PC-3 (cell line): ENCODE data around the gene LCP1.

Source experiments
- EZH2 ChIP-seq: fragments of 300-600 bp; sonication (generic); IDR thresholded peaks from one replicate; pipeline ENCODE4 v1.6.1; 2017; ENCODE audit warnings: antibody characterized with exemption, mild to moderate bottlenecking, low read length; ENCODE audit not compliant: unreplicated experiment
- EZH2phosphoT487 ChIP-seq: fragments of 300-600 bp; sonication (generic); IDR thresholded peaks from 2 replicates; pipeline ENCODE4 v1.6.1; 2018; ENCODE audit warnings: mild to moderate bottlenecking, antibody characterized with exemption, low read length, borderline replicate concordance
- TF ChIP-seq, protein P1 (sequence below): fragments of 300-600 bp; sonication (generic); conservative IDR thresholded peaks from 2 replicates; pipeline ENCODE4 v1.5.1; 2017; ENCODE audit warnings: antibody characterized with exemption, low read depth, mild to moderate bottlenecking, low read length

GRCh38 chr13:46202188-46202795 is 20.3 kb upstream of the LCP1 start:
- TF ChIP-seq, protein P1, sequence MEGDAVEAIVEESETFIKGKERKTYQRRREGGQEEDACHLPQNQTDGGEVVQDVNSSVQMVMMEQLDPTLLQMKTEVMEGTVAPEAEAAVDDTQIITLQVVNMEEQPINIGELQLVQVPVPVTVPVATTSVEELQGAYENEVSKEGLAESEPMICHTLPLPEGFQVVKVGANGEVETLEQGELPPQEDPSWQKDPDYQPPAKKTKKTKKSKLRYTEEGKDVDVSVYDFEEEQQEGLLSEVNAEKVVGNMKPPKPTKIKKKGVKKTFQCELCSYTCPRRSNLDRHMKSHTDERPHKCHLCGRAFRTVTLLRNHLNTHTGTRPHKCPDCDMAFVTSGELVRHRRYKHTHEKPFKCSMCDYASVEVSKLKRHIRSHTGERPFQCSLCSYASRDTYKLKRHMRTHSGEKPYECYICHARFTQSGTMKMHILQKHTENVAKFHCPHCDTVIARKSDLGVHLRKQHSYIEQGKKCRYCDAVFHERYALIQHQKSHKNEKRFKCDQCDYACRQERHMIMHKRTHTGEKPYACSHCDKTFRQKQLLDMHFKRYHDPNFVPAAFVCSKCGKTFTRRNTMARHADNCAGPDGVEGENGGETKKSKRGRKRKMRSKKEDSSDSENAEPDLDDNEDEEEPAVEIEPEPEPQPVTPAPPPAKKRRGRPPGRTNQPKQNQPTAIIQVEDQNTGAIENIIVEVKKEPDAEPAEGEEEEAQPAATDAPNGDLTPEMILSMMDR = no peak
- TF ChIP-seq EZH2 (no peak), EZH2phosphoT487 (no peak)
